Measurements from ENCODE around the gene ZNF521.

DNA sequence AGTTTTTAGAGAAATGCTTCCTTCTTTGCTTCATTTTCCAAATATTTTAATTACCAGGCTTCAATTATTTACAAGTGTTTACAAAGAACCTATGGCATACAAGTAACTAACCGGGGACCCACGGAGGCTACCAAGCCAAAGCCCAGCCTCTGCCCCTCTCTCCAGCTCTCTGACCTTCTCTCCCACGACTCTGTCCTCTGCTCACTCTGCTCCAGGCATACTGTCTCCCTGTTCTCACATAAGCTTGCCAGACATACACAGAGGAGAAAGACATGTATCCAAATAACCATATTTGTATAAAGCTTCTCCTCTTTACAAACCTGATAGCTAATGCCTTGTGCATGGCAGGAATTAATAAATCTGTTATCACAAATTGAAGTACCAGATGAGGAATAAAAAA lies 141.3 kb downstream of the ZNF521 start:
- TF ChIP-seq POLR2A (IDR thresholded peaks at IDR 0.05; ENCODE audit: insufficient read depth in 1 of 2, low read depth in 2 of 2, low read length in 2 of 2) (no peak), POGZ (CRISPR knock-in tag; IDR thresholded peaks at IDR 0.05) (no peak), TCF7 (IDR thresholded peaks at IDR 0.05; ENCODE audit: low read depth) (no peak), MIER2 (CRISPR knock-in tag; IDR thresholded peaks at IDR 0.05) (no peak), ETV6 (CRISPR knock-in tag; conservative IDR thresholded peaks at IDR 0.05) (no peak)
- TF ChIP-seq, protein P1, sequence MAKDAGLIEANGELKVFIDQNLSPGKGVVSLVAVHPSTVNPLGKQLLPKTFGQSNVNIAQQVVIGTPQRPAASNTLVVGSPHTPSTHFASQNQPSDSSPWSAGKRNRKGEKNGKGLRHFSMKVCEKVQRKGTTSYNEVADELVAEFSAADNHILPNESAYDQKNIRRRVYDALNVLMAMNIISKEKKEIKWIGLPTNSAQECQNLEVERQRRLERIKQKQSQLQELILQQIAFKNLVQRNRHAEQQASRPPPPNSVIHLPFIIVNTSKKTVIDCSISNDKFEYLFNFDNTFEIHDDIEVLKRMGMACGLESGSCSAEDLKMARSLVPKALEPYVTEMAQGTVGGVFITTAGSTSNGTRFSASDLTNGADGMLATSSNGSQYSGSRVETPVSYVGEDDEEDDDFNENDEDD (CRISPR knock-in tag; IDR thresholded peaks at IDR 0.05; ENCODE audit: borderline replicate concordance): no peak
- TF ChIP-seq, protein P2, sequence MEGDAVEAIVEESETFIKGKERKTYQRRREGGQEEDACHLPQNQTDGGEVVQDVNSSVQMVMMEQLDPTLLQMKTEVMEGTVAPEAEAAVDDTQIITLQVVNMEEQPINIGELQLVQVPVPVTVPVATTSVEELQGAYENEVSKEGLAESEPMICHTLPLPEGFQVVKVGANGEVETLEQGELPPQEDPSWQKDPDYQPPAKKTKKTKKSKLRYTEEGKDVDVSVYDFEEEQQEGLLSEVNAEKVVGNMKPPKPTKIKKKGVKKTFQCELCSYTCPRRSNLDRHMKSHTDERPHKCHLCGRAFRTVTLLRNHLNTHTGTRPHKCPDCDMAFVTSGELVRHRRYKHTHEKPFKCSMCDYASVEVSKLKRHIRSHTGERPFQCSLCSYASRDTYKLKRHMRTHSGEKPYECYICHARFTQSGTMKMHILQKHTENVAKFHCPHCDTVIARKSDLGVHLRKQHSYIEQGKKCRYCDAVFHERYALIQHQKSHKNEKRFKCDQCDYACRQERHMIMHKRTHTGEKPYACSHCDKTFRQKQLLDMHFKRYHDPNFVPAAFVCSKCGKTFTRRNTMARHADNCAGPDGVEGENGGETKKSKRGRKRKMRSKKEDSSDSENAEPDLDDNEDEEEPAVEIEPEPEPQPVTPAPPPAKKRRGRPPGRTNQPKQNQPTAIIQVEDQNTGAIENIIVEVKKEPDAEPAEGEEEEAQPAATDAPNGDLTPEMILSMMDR (CRISPR knock-in tag; IDR thresholded peaks at IDR 0.05): no peak
- TF ChIP-seq, protein P3, sequence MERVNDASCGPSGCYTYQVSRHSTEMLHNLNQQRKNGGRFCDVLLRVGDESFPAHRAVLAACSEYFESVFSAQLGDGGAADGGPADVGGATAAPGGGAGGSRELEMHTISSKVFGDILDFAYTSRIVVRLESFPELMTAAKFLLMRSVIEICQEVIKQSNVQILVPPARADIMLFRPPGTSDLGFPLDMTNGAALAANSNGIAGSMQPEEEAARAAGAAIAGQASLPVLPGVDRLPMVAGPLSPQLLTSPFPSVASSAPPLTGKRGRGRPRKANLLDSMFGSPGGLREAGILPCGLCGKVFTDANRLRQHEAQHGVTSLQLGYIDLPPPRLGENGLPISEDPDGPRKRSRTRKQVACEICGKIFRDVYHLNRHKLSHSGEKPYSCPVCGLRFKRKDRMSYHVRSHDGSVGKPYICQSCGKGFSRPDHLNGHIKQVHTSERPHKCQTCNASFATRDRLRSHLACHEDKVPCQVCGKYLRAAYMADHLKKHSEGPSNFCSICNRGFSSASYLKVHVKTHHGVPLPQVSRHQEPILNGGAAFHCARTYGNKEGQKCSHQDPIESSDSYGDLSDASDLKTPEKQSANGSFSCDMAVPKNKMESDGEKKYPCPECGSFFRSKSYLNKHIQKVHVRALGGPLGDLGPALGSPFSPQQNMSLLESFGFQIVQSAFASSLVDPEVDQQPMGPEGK (CRISPR knock-in tag; IDR thresholded peaks at IDR 0.05): no peak
- TF ChIP-seq, protein P4, sequence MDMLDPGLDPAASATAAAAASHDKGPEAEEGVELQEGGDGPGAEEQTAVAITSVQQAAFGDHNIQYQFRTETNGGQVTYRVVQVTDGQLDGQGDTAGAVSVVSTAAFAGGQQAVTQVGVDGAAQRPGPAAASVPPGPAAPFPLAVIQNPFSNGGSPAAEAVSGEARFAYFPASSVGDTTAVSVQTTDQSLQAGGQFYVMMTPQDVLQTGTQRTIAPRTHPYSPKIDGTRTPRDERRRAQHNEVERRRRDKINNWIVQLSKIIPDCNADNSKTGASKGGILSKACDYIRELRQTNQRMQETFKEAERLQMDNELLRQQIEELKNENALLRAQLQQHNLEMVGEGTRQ (IDR thresholded peaks at IDR 0.05; ENCODE audit: low read depth, low read length): no peak
- TF ChIP-seq, protein P4 (CRISPR knock-in tag; IDR thresholded peaks at IDR 0.05; ENCODE audit: borderline replicate concordance): no peak
